ENCODE measurements around the gene RAB22A.

- TF ChIP-seq, protein P1, sequence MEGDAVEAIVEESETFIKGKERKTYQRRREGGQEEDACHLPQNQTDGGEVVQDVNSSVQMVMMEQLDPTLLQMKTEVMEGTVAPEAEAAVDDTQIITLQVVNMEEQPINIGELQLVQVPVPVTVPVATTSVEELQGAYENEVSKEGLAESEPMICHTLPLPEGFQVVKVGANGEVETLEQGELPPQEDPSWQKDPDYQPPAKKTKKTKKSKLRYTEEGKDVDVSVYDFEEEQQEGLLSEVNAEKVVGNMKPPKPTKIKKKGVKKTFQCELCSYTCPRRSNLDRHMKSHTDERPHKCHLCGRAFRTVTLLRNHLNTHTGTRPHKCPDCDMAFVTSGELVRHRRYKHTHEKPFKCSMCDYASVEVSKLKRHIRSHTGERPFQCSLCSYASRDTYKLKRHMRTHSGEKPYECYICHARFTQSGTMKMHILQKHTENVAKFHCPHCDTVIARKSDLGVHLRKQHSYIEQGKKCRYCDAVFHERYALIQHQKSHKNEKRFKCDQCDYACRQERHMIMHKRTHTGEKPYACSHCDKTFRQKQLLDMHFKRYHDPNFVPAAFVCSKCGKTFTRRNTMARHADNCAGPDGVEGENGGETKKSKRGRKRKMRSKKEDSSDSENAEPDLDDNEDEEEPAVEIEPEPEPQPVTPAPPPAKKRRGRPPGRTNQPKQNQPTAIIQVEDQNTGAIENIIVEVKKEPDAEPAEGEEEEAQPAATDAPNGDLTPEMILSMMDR (IDR thresholded peaks at IDR 0.05): no peak
- no peak for TF ChIP-seq POLR2A (IDR thresholded peaks at IDR 0.05)
Measured at GRCh38 chr20:58308290-58308679, 1.2 kb upstream of the RAB22A start.
